ENCODE data around the gene FBRSL1.

DNA sequence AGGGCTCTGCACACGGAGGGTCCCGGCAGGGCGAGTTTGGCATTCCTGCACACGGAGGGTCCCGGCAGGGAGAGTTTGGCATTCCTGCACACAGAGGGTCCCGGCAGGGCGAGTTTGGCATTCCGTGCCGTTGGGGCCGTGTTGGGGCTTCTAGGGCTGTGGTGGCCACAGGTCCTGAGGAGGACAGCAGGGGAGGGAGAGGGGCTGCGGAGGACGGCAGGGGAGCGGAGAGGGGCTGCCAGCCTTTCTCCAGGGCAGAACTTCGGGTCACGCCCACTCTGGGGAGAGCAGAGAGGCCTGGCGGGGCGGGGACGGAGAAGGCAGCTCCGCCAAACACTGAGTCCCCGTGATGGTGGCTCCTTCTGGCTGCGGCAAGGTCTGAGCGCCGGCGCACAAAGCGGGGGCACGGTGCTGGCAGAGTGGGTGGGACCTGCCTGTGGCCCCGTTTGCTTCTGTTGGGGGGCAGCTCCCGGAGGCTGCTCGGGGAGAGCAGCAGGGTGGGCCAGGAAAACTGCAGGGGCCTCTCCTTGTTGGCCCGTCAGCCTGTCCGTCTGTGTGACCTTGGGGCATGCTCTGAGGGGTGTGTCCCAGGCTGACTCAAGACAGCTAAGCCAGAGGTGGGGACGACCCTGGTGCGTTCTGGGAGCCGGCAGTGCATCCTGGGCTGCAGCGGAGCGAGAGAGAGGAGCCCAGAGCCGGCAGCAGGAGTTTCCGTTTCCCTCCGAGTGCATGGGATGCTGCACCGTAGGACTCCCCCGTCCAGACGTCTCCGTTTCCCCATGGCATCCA, 60.3 kb downstream of the FBRSL1 start:
- TF ChIP-seq, protein P1, sequence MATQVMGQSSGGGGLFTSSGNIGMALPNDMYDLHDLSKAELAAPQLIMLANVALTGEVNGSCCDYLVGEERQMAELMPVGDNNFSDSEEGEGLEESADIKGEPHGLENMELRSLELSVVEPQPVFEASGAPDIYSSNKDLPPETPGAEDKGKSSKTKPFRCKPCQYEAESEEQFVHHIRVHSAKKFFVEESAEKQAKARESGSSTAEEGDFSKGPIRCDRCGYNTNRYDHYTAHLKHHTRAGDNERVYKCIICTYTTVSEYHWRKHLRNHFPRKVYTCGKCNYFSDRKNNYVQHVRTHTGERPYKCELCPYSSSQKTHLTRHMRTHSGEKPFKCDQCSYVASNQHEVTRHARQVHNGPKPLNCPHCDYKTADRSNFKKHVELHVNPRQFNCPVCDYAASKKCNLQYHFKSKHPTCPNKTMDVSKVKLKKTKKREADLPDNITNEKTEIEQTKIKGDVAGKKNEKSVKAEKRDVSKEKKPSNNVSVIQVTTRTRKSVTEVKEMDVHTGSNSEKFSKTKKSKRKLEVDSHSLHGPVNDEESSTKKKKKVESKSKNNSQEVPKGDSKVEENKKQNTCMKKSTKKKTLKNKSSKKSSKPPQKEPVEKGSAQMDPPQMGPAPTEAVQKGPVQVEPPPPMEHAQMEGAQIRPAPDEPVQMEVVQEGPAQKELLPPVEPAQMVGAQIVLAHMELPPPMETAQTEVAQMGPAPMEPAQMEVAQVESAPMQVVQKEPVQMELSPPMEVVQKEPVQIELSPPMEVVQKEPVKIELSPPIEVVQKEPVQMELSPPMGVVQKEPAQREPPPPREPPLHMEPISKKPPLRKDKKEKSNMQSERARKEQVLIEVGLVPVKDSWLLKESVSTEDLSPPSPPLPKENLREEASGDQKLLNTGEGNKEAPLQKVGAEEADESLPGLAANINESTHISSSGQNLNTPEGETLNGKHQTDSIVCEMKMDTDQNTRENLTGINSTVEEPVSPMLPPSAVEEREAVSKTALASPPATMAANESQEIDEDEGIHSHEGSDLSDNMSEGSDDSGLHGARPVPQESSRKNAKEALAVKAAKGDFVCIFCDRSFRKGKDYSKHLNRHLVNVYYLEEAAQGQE (IDR thresholded peaks at IDR 0.05), result no peak
- TF ChIP-seq, protein P2, sequence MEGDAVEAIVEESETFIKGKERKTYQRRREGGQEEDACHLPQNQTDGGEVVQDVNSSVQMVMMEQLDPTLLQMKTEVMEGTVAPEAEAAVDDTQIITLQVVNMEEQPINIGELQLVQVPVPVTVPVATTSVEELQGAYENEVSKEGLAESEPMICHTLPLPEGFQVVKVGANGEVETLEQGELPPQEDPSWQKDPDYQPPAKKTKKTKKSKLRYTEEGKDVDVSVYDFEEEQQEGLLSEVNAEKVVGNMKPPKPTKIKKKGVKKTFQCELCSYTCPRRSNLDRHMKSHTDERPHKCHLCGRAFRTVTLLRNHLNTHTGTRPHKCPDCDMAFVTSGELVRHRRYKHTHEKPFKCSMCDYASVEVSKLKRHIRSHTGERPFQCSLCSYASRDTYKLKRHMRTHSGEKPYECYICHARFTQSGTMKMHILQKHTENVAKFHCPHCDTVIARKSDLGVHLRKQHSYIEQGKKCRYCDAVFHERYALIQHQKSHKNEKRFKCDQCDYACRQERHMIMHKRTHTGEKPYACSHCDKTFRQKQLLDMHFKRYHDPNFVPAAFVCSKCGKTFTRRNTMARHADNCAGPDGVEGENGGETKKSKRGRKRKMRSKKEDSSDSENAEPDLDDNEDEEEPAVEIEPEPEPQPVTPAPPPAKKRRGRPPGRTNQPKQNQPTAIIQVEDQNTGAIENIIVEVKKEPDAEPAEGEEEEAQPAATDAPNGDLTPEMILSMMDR (IDR thresholded peaks at IDR 0.05; ENCODE audit: low read depth, low read length, missing input control), result no peak
- TF ChIP-seq, protein P3, sequence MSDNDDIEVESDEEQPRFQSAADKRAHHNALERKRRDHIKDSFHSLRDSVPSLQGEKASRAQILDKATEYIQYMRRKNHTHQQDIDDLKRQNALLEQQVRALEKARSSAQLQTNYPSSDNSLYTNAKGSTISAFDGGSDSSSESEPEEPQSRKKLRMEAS (IDR thresholded peaks at IDR 0.05), result no peak
- TF ChIP-seq SP1 (IDR thresholded peaks at IDR 0.05) (no peak), JUND (IDR thresholded peaks at IDR 0.05) (no peak), HNF4A (conservative IDR thresholded peaks at IDR 0.05) (no peak), RAD21 (IDR thresholded peaks at IDR 0.05) (no peak), YY1 (IDR thresholded peaks at IDR 0.05) (no peak), GABPA (IDR thresholded peaks at IDR 0.05 in 1 of 2, conservative IDR thresholded peaks at IDR 0.05 in 1 of 2) (no peak)
- TF ChIP-seq, protein P4, sequence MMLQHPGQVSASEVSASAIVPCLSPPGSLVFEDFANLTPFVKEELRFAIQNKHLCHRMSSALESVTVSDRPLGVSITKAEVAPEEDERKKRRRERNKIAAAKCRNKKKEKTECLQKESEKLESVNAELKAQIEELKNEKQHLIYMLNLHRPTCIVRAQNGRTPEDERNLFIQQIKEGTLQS (IDR thresholded peaks at IDR 0.05), result no peak

Measured in liver (tissue), 3 donors.